ENCODE data around the gene PDE9A. TPM values are rescaled to one million over a fixed set of nuclear protein-coding genes. Genes with fewer than 3 reads are reported as not detected.

The PDE9A gene
- total RNA-seq, 1 experiment from 2014 or later = 8.4 TPM

DNA sequence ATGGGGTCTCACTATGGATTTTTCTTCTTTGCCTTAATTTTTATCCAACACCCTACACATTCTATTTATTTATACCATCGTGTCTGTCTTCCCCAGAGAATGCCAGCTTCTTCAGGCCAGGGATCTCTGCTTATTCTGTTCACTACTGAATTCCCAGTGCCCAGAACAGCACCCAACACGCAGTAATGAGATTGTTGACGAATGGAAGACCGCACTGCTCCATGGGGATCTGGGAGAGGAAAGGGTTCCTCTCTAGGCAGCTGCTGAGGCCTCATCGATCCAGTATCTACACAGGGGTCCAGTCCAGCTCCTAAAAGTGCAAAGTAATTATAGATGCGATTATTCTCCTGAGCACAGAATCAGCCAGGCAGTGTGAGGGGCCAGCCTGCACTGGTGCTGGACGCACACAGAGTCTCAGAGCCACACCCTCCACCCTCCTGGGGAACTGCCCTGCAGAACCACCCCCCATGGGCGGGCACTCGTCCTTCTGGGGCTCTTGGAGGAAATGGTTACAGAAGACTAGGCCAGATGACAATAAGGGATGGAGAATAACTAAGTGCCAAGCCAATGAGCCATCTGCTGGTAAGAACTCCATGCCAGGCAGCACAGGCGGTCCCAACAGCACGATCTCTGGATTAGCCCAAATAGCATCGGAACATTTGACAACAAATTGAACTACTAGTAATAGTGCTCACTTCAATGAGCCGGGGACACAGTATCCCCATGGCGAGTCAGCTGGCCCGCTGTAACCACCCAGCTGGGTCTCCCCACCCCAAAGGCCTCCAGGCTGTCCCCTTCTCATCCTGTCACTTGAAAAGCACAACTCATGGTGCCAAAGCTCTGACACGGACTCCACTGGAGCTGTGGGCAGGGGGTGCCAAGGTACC, 1.7 kb upstream of the PDE9A start:
- POLR2A ChIA-PET (ENCODE audit: unreplicated experiment) = no interaction called here
- intact Hi-C loops (cut with micrococcal nuclease; ENCODE audit: unreplicated experiment) = loop anchor here (1.0 to 5.0 kb wide), 3 partner anchors 59 to 167 kb away; no protein-coding TSS in a partner anchor

DNA sequence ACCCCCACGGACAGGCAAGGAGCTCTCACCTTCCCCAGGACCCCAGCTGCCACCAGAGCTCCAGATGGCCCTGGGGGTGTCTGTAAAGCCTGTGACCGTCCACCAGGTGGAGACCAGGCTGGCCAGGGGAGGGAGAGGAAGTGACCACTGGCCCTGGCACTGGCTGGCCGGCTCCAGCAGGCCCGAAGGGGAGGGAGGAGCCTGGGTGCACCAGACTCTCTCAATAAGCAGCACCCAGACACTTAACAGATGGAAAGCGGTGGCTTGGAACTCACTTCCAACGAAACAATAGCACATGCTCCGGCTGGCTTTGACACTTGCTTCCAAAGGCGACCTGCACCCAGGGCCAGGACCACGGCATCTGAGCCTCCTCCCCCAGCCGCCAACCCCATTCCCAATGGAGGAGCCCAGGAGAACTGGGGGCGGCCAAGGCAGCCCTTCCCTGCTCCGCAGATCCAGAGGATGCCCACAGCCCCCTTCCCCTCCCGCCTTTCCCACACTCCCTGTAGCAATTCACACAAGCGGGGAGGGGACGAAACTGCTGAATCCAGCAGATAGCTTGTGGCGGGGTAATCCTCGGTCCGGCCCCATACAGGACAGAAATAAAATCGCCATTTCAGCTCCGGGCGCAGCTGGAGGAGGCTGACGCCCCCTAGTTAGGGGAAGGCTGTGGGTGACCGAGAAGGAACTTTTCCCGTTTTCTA, 742 bp upstream of the PDE9A start:
- Histone ChIP-seq H2AFZ (no peak overlapping the region), H4K20me1 (ENCODE audit: insufficient read depth) (peaks cover 6% of the 10 kb centered on the region), H3K4me3 (no peak overlapping the region), H3K27ac (no peak overlapping the region), H3K9me2 (ENCODE audit: insufficient read depth) (no peaks in the 10 kb centered on the region), H3K4me2 (no peak overlapping the region), H3K36me3 (ENCODE audit: low read depth) (no peaks in the 10 kb centered on the region), H3K27me3 (ENCODE audit: insufficient read depth, low read depth) (no peaks in the 10 kb centered on the region), H3K9me3 (ENCODE audit: insufficient read depth, low read depth) (no peaks in the 10 kb centered on the region), H3F3A (ENCODE audit: insufficient read depth, low read depth) (peaks cover 7% of the 10 kb centered on the region; the same call in 1 of the 2 replicates), H3K4me1 (replicated peaks; ENCODE audit: insufficient read depth) (peaks cover 24% of the 10 kb centered on the region), H3K79me2 (ENCODE audit: low read depth) (0 out of 2 replicates have a peak, but pooled peaks cover 3% of the 10 kb centered on the region)
- TF ChIP-seq, protein P1, sequence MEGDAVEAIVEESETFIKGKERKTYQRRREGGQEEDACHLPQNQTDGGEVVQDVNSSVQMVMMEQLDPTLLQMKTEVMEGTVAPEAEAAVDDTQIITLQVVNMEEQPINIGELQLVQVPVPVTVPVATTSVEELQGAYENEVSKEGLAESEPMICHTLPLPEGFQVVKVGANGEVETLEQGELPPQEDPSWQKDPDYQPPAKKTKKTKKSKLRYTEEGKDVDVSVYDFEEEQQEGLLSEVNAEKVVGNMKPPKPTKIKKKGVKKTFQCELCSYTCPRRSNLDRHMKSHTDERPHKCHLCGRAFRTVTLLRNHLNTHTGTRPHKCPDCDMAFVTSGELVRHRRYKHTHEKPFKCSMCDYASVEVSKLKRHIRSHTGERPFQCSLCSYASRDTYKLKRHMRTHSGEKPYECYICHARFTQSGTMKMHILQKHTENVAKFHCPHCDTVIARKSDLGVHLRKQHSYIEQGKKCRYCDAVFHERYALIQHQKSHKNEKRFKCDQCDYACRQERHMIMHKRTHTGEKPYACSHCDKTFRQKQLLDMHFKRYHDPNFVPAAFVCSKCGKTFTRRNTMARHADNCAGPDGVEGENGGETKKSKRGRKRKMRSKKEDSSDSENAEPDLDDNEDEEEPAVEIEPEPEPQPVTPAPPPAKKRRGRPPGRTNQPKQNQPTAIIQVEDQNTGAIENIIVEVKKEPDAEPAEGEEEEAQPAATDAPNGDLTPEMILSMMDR (conservative IDR thresholded peaks at IDR 0.05) = peak; percentile 68; the same call in 1 of the 2 replicates
- no peak for TF ChIP-seq EZH2 (IDR thresholded peaks at IDR 0.05; ENCODE audit: low read depth)
- DNase-seq = peak; percentile 50 to 72
- CTCF ChIA-PET = interaction anchor here (0.6 to 0.7 kb wide), 2 partner anchors 183 to 436 kb away, joined by 3 read pairs; no protein-coding TSS in a partner anchor
- BruUV-seq (replicated peaks) = no TSS peak
- intact Hi-C loops (cut with micrococcal nuclease; ENCODE audit: unreplicated experiment) = loop anchor here (1.0 to 5.0 kb wide), 3 partner anchors 60 to 166 kb away; no protein-coding TSS in a partner anchor
- POLR2A ChIA-PET (ENCODE audit: unreplicated experiment) = no interaction called here

More for the DNA sequence above, 1.7 kb upstream of the PDE9A start:
- no TSS peak for BruUV-seq (replicated peaks)
- DNase-seq = peak in 1 of 2 experiments; percentile 24
- Histone ChIP-seq H3K4me2 (no peak overlapping the region), H3K27ac (no peak overlapping the region), H3K79me2 (ENCODE audit: low read depth) (no peaks in the 10 kb centered on the region), H3K36me3 (ENCODE audit: low read depth) (no peaks in the 10 kb centered on the region), H3K4me1 (replicated peaks; ENCODE audit: insufficient read depth) (peaks cover 22% of the 10 kb centered on the region), H3K4me3 (no peak overlapping the region), H3F3A (ENCODE audit: insufficient read depth, low read depth) (peaks cover 7% of the 10 kb centered on the region; the same call in 1 of the 2 replicates), H3K9me2 (ENCODE audit: insufficient read depth) (no peaks in the 10 kb centered on the region), H4K20me1 (ENCODE audit: insufficient read depth) (peaks cover 3% of the 10 kb centered on the region), H3K27me3 (ENCODE audit: insufficient read depth, low read depth) (no peaks in the 10 kb centered on the region), H2AFZ (no peak overlapping the region), H3K9me3 (ENCODE audit: insufficient read depth, low read depth) (no peaks in the 10 kb centered on the region)
- CTCF ChIA-PET = interaction anchor here (0.6 to 0.7 kb wide), 2 partner anchors 184 to 437 kb away, joined by 3 read pairs; no protein-coding TSS in a partner anchor
- TF ChIP-seq, protein P1 (conservative IDR thresholded peaks at IDR 0.05) = no peak
- no peak for TF ChIP-seq EZH2 (IDR thresholded peaks at IDR 0.05; ENCODE audit: low read depth)

DNA sequence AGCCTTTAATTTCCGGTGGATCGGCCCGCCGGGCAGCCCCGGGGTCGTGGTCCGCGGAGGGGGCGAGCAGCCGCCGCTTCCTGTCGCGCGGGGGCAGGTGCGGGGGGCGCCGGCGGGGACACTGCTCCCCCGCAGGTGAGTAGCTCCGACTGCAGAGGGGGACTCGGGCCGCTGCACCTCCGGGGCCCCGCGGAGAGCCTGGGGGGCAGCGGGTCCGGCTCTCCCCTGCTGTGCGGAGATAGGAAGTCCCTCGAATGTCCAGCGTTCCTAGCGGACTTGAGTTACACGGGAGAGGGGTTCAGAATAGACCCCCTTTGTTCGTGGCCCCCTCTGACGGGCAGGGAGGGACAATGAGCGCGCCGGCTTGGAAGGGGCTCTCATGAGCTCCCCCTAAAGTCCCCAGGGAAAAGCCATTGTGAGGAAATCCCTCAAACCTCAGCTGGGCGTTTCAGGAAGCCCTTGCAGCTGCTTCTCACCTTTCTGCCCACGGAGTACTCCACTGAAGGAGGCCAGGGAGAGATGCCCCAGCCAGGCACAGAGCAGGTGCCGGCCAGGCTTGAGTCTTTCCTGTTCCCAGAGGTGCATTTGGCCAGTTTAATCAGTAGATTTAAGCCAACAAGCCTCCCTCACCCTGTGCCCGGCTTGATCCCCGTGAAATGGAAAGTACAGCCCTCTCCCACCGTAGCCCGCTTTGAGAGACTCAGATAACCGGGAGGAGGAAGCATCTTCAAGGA, 925 bp downstream of the PDE9A start:
- intact Hi-C loops (cut with micrococcal nuclease; ENCODE audit: unreplicated experiment) = loop anchor here (5.0 kb wide), 1 partner anchor 78 kb away; no protein-coding TSS in a partner anchor
- no peak for TF ChIP-seq EZH2 (IDR thresholded peaks at IDR 0.05; ENCODE audit: low read depth)
- TF ChIP-seq, protein P1 (conservative IDR thresholded peaks at IDR 0.05) = no peak; the same call in 1 of the 2 replicates
- DNase-seq = peak in 1 of 2 experiments; percentile 14
- peaks cover 6% of the 10 kb centered on the region for H4K20me1 ChIP-seq (ENCODE audit: insufficient read depth)
- H3K36me3 ChIP-seq (ENCODE audit: low read depth) = no peaks in the 10 kb centered on the region
- H3F3A ChIP-seq (ENCODE audit: insufficient read depth, low read depth) = peaks cover 7% of the 10 kb centered on the region; the same call in 1 of the 2 replicates
- H3K9me2 ChIP-seq (ENCODE audit: insufficient read depth) = no peaks in the 10 kb centered on the region
- no peak overlapping the region for H3K27ac ChIP-seq
- ChIA-PET CTCF (no interaction called here), POLR2A (ENCODE audit: unreplicated experiment) (no interaction called here)
- peaks cover 24% of the 10 kb centered on the region for H3K4me1 ChIP-seq (replicated peaks; ENCODE audit: insufficient read depth)
- no peaks in the 10 kb centered on the region for H3K27me3 ChIP-seq (ENCODE audit: insufficient read depth, low read depth)
- peak overlapping the region; percentile 95 for H3K4me2 ChIP-seq
- H3K4me3 ChIP-seq = peak overlapping the region; percentile 73
- no peaks in the 10 kb centered on the region for H3K9me3 ChIP-seq (ENCODE audit: insufficient read depth, low read depth)
- H2AFZ ChIP-seq = peak overlapping the region; percentile 87
- TSS peak; percentile 36 for BruUV-seq (replicated peaks)
- H3K79me2 ChIP-seq (ENCODE audit: low read depth) = 0 out of 2 replicates have a peak, but pooled peaks cover 3% of the 10 kb centered on the region
